Astrocyte (in vitro differentiated cells and primary cell): Measurements from ENCODE around the gene TTC34.

Experiments
- CTCF ChIP-seq: IDR thresholded peaks from 2 replicates; pipeline ENCODE4 v1.5.1; 2011; ENCODE audit warnings: low read depth, mild to moderate bottlenecking, inconsistent platforms, low read length, moderate library complexity; ENCODE audit not compliant: insufficient read depth
- EZH2 ChIP-seq: IDR thresholded peaks from 2 replicates; pipeline ENCODE4 v1.6.1; 2012; ENCODE audit warnings: mild to moderate bottlenecking, low read length, inconsistent platforms; ENCODE audit not compliant: insufficient read depth

- no peak for TF ChIP-seq CTCF
- TF ChIP-seq EZH2 = no peak
Measured at GRCh38 chr1:2810899-2811532, 9.5 kb upstream of the TTC34 start.
